HG02884 (cell line): ENCODE data around the gene DMWD.
"Not testable (repeated sequence)": the region's sequence is repeated elsewhere in the genome, so short reads cannot be mapped to it uniquely, and the experiment has no call there.

Experiments
- ATAC-seq: cut with Tn5 transposase; IDR thresholded peaks from one replicate; pipeline ENCODE4 v1.9.1; 2021; ENCODE audit warnings: mild to moderate bottlenecking, moderate library complexity; ENCODE audit not compliant: unreplicated experiment

The DMWD gene

DNA sequence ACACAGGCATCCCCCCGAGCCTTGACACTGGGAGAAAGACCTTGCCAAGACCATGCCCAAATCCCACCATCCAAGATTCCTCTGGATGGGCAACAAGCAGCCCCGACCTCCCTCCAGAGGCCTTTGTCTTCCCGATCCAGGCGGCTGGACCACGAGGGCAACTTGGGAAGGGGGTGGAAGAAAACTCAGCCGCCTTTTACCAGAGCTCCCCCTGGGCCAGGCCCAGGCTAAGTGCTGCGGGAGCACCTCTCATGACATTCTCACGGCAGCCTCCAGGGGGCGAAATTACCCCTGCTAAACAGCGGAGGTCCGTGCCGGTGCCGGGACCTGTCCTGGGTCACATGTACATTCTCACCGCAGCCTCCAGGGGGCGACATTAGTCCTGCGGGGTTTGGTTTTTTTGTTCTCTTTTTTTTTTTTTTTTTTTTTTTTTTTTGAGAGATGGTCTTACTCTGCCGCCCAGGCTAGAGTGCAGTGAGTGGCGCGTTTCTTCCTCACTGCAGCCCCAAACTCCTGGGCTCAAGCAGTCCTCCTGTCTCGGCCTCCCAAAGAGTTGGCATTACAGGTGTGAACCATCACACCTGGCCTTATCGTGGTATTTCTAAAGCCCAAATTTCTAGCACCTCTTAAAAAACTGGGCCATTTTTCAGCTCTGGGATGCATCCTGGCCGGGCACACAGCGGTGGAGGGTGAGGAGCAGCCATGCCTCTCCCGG lies 24.5 kb upstream of the DMWD start:
- ATAC-seq = peak; percentile 79

GRCh38 chr19:45816236-45817009 lies 23.8 kb upstream of the DMWD start:
- ATAC-seq = no peak

DNA sequence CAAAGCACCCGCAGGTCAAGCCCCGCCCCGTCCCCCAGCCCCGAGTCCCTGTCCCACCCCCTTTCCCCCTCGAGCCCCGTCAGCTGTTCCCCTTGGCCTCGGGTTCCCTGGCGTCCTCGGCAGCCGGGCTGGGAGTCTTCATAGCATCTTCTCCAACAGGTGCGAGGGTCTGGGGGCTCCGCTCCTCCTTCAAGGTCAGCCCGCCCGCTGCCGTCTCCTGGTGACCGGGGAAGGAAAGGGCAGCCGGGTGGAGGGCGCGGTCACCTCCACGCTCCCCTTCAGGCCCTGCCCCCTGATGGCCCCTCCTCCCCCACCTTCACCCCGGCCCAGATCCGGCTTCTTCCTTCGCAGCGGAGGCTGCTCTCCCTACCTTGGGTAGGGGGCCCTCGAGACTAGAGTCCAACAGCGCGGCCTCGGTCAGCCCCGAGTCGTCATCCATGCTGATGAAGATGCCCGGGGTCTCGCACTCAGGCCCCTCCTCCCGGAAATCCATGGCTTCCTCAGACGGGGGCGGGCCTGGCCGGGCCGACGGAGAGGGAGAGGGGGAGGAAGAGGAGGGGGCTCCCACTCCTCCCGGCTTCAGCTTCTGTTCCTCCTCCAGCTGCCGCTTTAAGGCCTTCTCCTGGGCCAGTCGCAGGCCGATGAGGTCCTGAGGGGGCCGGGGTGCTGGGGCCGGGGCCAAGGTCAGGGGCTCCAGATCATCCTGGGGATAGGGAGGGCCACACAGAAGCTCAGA lies 23.0 kb upstream of the DMWD start:
- no peak for ATAC-seq

- ATAC-seq = no peak
Measured at GRCh38 chr19:45814851-45815480, 22.3 kb upstream of the DMWD start, which contains the start of gene RSPH6A. Gene RSPH6A, minus strand, starts transcription at chr19:45815308. Its CDS starts 132 bp downstream, at chr19:45815176.

DNA sequence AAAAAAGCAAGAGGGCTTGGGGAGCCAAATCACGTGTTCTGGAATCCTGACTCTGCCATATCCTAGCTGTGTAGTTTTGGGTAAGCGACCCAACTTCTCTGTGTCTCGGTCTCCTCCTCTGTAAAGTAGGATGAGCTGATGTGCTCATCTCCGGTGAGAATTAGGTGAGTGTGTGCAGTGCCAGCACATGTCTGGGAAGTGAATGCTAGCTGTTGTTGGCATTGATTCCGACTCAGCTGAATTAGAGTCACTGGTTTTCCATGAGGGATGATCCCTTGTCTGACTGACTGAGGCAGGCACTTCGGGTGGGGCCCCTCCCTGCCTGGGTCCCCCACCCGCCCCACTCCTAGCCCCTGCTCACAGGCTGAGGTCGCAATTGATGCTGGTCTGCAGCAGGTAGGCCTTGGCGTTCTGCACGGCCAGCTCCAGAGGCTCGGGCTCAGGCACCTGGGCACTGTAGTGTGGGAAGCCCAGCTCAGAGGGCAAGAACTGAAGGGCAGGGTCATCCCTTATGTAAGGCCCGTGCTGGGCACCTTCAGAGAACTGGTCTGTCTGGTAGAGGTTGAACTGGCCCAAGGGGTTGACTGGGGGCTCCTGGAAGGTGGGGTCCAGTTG lies 21.6 kb upstream of the DMWD start:
- no peak for ATAC-seq

- ATAC-seq = no peak
Measured at GRCh38 chr19:45812297-45812696, 19.7 kb upstream of the DMWD start.

DNA sequence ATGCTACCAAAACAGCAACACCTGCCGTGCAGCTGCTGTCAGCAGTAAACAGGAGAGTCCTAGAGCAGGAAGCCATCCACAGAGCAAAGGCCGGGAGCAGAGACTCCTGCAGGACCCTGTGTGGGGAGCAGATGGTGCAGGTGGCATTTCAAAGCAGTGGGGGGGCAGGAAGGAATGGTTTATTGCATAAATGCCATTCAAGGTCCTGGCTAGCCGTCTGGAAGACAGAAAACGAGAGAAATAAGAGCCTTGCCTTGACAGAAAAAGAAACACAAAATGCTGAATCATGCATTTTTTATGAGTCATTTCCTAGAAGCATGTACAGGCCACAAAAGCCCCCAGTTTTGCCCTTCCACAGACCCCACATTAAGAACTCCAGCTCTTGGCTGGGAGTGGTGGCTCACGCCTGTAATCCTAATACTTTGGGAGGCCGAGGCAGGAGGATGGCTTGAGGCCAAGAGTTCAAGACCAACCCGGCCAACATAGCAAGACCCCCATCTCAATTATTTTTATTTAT lies 17.1 kb upstream of the DMWD start:
- ATAC-seq = no peak

GRCh38 chr19:45805719-45806118 lies 13.1 kb upstream of the DMWD start:
- no peak for ATAC-seq

- no peak for ATAC-seq
Measured at GRCh38 chr19:45804959-45805230, 12.2 kb upstream of the DMWD start.

DNA sequence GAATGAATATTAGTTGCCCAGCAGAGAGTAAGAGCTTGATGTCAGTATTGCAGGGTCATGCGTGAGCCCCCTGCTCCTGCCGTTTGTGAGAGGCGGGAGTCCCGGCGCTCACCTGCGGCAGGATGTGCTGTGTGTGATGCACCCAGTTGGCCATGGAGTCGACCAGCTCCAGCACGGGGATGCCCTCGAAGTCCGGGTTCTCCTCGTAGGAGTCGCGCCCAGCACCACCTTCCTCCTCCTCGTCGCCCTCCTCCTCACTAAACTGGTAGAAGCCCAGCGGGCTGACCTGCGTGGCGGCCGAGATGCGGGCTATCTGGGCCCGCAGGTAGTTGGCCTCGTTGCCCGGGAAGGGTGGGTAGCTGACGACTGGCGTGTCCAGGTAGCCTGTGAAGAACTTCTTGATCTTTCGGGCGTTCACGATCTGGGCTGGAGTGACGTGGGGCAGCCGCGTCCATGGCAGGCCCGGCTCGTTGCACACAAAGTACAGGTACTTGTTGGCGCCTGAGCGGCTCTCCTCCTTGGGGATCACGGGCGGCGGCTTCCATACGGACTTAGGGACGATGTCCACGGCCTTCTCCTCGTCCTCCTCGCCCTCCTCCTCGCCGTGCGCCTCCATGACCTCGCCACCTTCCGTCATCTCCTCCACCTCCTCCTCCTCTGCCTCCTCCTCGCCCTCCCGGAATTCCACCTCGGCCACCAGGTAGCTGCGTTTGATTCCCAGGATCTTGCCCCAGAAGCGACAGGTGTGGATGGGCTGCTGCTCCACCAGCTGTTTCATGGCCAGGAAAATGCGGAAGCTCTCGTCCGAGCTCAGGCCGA lies 11.7 kb upstream of the DMWD start:
- no peak for ATAC-seq

- no peak for ATAC-seq
Measured at GRCh38 chr19:45801603-45802175, 9.0 kb upstream of the DMWD start.

- ATAC-seq = no peak
Measured at GRCh38 chr19:45800070-45800553, 7.5 kb upstream of the DMWD start.

GRCh38 chr19:45799541-45799940 lies 6.9 kb upstream of the DMWD start:
- ATAC-seq = not testable (repeated sequence)

GRCh38 chr19:45798995-45799517 lies 6.4 kb upstream of the DMWD start:
- ATAC-seq = no peak

DNA sequence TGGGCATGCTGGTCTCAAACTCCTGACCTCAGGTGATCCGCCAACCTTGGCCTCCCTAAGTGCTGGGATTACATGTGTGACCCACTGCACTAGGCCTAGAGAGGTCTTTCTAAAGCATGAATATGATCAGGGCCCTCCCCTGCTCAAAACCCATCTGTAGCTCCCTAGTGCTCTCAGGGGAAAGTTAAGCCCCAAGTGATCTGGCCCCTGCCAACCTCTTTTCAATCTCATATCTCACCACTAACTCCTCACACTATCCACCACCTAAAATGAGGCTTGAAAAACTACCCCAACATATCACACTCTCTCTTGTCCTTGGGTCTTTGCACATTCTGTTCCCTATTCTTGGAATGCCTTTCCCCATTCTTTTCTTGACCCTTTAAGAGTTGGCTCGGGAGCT lies 2.0 kb upstream of the DMWD start:
- no peak for ATAC-seq

- ATAC-seq = no peak
Measured at GRCh38 chr19:45793876-45794275, 1.2 kb upstream of the DMWD start.

GRCh38 chr19:45793178-45793564 lies 526 bp upstream of the DMWD start:
- ATAC-seq = no peak

DNA sequence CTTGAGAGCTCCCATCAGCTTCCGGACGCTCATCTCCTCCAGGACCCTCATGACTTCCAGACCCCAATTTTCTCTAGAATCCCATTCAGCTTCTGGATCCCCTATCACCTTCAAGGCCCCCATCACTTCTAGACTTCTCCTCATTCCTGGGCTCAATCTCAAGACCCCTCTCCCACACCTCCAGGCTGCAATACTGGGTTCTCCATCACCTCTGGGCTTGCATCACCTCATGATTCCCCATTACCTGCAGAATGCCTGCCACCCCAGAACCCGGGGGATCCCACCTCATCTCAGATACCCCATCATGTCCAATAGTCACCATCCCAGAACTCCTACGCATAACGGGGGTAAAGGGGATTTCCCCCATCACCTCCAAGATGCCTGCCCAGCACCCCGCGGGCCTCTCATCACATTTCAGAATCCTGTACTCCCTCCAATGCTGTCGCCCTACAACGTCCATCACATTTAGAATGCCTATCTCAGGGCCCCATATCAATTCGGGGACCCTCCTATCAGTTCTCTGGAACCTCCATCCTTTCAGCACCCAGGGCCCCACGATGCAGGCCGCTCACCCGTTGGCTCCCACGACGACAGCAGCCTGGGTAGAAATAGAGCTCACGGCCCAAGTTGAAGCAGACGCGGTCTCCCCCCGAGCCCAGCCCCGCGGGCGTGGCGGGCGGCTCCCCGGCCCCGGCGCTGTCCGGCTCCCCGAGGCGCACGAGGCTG lies 738 bp downstream of the DMWD start:
- no peak for ATAC-seq

- no peak for ATAC-seq
Measured at GRCh38 chr19:45790942-45791341, 1.7 kb downstream of the DMWD start.
